Measurements from ENCODE around the gene VAV2.

The VAV2 gene

GRCh38 chr9:133874060-133874657 lies 118.0 kb downstream of the VAV2 start:
- DNase-seq (ENCODE audit: low read depth), result no peak

- DNase-seq (ENCODE audit: low read depth), result no peak
Observed at GRCh38 chr9:133873461-133873891, 118.6 kb downstream of the VAV2 start.

- DNase-seq (ENCODE audit: low read depth), result no peak
Observed at GRCh38 chr9:133873009-133873408, 119.1 kb downstream of the VAV2 start.

GRCh38 chr9:133870598-133871595 lies 121.2 kb downstream of the VAV2 start:
- no peak for DNase-seq (ENCODE audit: low read depth)

GRCh38 chr9:133869674-133870405 lies 122.3 kb downstream of the VAV2 start:
- DNase-seq (ENCODE audit: low read depth), result no peak

- no peak for DNase-seq (ENCODE audit: low read depth)
Observed at GRCh38 chr9:133868203-133868602, 123.9 kb downstream of the VAV2 start.

- no peak for DNase-seq (ENCODE audit: low read depth)
Observed at GRCh38 chr9:133866946-133867345, 125.2 kb downstream of the VAV2 start.

- no peak for DNase-seq (ENCODE audit: low read depth)
Observed at GRCh38 chr9:133864011-133864410, 128.1 kb downstream of the VAV2 start.

GRCh38 chr9:133863257-133863592 lies 128.9 kb downstream of the VAV2 start:
- no peak for DNase-seq (ENCODE audit: low read depth)

- DNase-seq (ENCODE audit: low read depth), result no peak
Observed at GRCh38 chr9:133862585-133863256, 129.4 kb downstream of the VAV2 start.

GRCh38 chr9:133861692-133862091 lies 130.4 kb downstream of the VAV2 start:
- DNase-seq (ENCODE audit: low read depth), result no peak

- no peak for DNase-seq (ENCODE audit: low read depth)
Observed at GRCh38 chr9:133861086-133861485, 131.0 kb downstream of the VAV2 start.

GRCh38 chr9:133858771-133859170 lies 133.4 kb downstream of the VAV2 start:
- no peak for DNase-seq (ENCODE audit: low read depth)

- DNase-seq (ENCODE audit: low read depth), result no peak
Observed at GRCh38 chr9:133857639-133858038, 134.5 kb downstream of the VAV2 start.

- no peak for DNase-seq (ENCODE audit: low read depth)
Observed at GRCh38 chr9:133856798-133857197, 135.3 kb downstream of the VAV2 start.

GRCh38 chr9:133855802-133856521 lies 136.2 kb downstream of the VAV2 start:
- no peak for DNase-seq (ENCODE audit: low read depth)

GRCh38 chr9:133855371-133855770 lies 136.8 kb downstream of the VAV2 start:
- no peak for DNase-seq (ENCODE audit: low read depth)

- DNase-seq (ENCODE audit: low read depth), result no peak
Observed at GRCh38 chr9:133854765-133855164, 137.4 kb downstream of the VAV2 start.

GRCh38 chr9:133854048-133854447 lies 138.1 kb downstream of the VAV2 start:
- DNase-seq (ENCODE audit: low read depth), result no peak

GRCh38 chr9:133853331-133853730 lies 138.8 kb downstream of the VAV2 start:
- no peak for DNase-seq (ENCODE audit: low read depth)

GRCh38 chr9:133852431-133852830 lies 139.7 kb downstream of the VAV2 start:
- DNase-seq (ENCODE audit: low read depth), result no peak

All from activated T-helper 1 cell treated with Interleukin-2 at 50 U/mL for 16 hours (primary cell).